Superior temporal gyrus (tissue), 1 donor: ENCODE measurements around the gene USP17L12.
A peak's percentile ranks its signal among the peaks of the same experiment; 100 is the strongest.
"Not testable (repeated sequence)": the region's sequence is repeated elsewhere in the genome, so short reads cannot be mapped to it uniquely, and the experiment has no call there.

Source experiments
- DNase-seq: peaks from one replicate; pipeline ENCODE4 v3.0.0-alpha.2; 2016; ENCODE audit errors: extremely low spot score

USP17L12 gene, protein sequence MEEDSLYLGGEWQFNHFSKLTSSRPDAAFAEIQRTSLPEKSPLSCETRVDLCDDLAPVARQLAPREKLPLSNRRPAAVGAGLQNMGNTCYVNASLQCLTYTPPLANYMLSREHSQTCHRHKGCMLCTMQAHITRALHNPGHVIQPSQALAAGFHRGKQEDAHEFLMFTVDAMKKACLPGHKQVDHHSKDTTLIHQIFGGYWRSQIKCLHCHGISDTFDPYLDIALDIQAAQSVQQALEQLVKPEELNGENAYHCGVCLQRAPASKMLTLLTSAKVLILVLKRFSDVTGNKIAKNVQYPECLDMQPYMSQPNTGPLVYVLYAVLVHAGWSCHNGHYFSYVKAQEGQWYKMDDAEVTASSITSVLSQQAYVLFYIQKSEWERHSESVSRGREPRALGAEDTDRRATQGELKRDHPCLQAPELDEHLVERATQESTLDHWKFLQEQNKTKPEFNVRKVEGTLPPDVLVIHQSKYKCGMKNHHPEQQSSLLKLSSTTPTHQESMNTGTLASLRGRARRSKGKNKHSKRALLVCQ

GRCh38 chr4:9219852-9220251 lies at the start of gene USP17L12:
TSS of gene USP17L12 (plus strand) at chr4:9220152. CDS start at chr4:9220152, 0 bp downstream.
- DNase-seq, result not testable (repeated sequence)

- DNase-seq, result not testable (repeated sequence)
These were observed 9.6 kb upstream of the USP17L12 start, which contains the start of gene USP17L10 for GRCh38 chr4:9210357-9210756. TSS of gene USP17L10 (plus strand) at chr4:9210657. CDS start at chr4:9210657, 0 bp downstream.

- not testable (repeated sequence) for DNase-seq
These were observed 5.3 kb upstream of the USP17L12 start for GRCh38 chr4:9214701-9215100.

DNA sequence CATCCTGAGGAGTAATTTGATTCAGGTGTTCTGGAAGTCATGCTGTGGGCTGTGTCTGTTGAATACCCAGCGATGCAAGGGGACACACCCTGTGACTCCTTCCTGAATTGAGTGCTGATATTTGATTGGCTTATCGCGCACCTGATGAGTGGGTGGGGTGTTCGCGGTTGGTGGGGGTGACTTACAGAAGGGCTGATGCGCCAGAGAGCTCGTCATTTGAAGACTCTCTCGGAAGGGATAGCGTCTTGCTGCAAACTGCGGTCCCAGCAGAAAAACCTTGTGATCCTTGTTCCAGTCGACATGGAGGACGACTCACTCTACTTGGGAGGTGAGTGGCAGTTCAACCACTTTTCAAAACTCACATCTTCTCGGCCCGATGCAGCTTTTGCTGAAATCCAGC lies 4.8 kb upstream of the USP17L12 start, which contains the start of gene USP17L11:
Gene USP17L11 (plus strand): TSS at position 301 of the 400 bp plus-strand sequence. CDS start 0 bp downstream, at position 301.
- not testable (repeated sequence) for DNase-seq

- DNase-seq, result not testable (repeated sequence)
These were observed 4.6 kb downstream of the USP17L12 start, which contains the start of gene USP17L13 for GRCh38 chr4:9224596-9224995. TSS of gene USP17L13 (plus strand) at chr4:9224896. CDS start at chr4:9224896, 0 bp downstream.

- DNase-seq, result not testable (repeated sequence)
These were observed 10.3 kb downstream of the USP17L12 start for GRCh38 chr4:9230249-9230648.

- not testable (repeated sequence) for DNase-seq
These were observed 14.1 kb downstream of the USP17L12 start, which contains the start of gene USP17L15 for GRCh38 chr4:9234085-9234484. TSS of gene USP17L15 (plus strand) at chr4:9234385. CDS start at chr4:9234385, 0 bp downstream.

GRCh38 chr4:9238461-9238860 lies 18.5 kb downstream of the USP17L12 start:
- DNase-seq, result not testable (repeated sequence)

- DNase-seq, result not testable (repeated sequence)
These were observed 23.6 kb downstream of the USP17L12 start, which contains the start of gene USP17L17 for GRCh38 chr4:9243579-9243978. TSS of gene USP17L17 (plus strand) at chr4:9243879. CDS start at chr4:9243879, 0 bp downstream.

DNA sequence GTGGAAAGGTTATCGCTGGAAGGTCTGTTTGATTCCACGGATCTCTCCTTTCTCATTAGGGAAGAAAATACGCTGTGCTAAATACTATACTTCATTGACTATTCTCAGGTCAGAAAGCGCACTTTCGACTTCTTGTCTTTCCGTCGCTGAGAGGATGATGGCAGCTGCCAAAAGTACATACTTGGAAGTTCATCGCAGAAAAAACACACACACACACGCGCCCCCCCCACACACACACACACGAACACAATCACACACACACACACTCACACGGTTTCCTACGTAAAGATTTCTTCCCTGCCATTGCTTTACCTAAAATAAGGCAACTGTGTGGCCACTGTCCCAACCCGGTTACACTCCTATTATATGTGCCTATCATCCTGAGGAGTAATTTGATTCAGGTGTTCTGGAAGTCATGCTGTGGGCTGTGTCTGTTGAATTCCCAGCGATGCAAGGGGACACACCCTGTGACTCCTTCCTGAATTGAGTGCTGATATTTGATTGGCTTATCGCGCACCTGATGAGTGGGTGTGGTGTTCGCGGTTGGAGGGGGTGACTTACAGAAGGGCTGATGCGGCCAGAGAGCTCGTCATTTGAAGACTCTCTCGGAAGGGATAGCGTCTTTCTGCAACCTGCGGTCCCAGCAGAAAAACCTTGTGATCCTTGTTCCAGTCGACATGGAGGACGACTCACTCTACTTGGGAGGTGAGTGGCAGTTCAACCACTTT lies 28.2 kb downstream of the USP17L12 start, which contains the start of gene USP17L18:
Gene USP17L18 (plus strand): TSS at position 678 of the 728 bp plus-strand sequence. CDS start 0 bp downstream, at position 678.
- peak; percentile 1 for DNase-seq

- DNase-seq, result not testable (repeated sequence)
These were observed 33.1 kb downstream of the USP17L12 start, which contains the start of gene USP17L19 for GRCh38 chr4:9253078-9253477. TSS of gene USP17L19 (plus strand) at chr4:9253378. CDS start at chr4:9253378, 0 bp downstream.

DNA sequence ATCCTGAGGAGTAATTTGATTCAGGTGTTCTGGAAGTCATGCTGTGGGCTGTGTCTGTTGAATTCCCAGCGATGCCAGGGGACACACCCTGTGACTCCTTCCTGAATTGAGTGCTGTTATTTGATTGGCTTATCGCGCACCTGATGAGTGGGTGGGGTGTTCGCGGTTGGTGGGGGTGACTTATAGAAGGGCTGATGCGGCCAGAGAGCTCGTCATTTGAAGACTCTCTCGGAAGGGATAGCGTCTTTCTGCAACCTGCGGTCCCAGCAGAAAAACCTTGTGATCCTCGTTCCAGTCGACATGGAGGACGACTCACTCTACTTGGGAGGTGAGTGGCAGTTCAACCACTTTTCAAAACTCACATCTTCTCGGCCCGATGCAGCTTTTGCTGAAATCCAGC lies 37.9 kb downstream of the USP17L12 start, which contains the start of gene USP17L20:
Gene USP17L20 (plus strand): TSS at position 301 of the 400 bp plus-strand sequence. CDS start 0 bp downstream, at position 301.
- DNase-seq, result not testable (repeated sequence)

DNA sequence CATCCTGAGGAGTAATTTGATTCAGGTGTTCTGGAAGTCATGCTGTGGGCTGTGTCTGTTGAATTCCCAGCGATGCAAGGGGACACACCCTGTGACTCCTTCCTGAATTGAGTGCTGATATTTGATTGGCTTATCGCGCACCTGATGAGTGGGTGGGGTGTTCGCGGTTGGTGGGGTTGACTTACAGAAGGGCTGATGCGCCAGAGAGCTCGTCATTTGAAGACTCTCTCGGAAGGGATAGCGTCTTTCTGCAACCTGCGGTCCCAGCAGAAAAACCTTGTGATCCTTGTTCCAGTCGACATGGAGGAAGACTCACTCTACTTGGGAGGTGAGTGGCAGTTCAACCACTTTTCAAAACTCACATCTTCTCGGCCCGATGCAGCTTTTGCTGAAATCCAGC lies 42.6 kb downstream of the USP17L12 start, which contains the start of gene USP17L21:
Gene USP17L21 (plus strand): TSS at position 301 of the 400 bp plus-strand sequence. CDS start 0 bp downstream, at position 301.
- DNase-seq, result not testable (repeated sequence)

DNA sequence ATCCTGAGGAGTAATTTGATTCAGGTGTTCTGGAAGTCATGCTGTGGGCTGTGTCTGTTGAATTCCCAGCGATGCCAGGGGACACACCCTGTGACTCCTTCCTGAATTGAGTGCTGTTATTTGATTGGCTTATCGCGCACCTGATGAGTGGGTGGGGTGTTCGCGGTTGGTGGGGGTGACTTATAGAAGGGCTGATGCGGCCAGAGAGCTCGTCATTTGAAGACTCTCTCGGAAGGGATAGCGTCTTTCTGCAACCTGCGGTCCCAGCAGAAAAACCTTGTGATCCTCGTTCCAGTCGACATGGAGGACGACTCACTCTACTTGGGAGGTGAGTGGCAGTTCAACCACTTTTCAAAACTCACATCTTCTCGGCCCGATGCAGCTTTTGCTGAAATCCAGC lies 47.4 kb downstream of the USP17L12 start, which contains the start of gene USP17L22:
Gene USP17L22 (plus strand): TSS at position 301 of the 400 bp plus-strand sequence. CDS start 0 bp downstream, at position 301.
- DNase-seq, result not testable (repeated sequence)
